ENCODE results near the gene CRIM1.

The CRIM1 gene

GRCh38 chr2:36500072-36500471 is 144.5 kb downstream of the CRIM1 start:
- FAIRE-seq: no peak
- DNase-seq (ENCODE audit: insufficient read length, low spot score): no peak

- DNase-seq (ENCODE audit: insufficient read length, low spot score): no peak
- no peak for FAIRE-seq
Observed at GRCh38 chr2:36502081-36502480, 146.5 kb downstream of the CRIM1 start.

DNA sequence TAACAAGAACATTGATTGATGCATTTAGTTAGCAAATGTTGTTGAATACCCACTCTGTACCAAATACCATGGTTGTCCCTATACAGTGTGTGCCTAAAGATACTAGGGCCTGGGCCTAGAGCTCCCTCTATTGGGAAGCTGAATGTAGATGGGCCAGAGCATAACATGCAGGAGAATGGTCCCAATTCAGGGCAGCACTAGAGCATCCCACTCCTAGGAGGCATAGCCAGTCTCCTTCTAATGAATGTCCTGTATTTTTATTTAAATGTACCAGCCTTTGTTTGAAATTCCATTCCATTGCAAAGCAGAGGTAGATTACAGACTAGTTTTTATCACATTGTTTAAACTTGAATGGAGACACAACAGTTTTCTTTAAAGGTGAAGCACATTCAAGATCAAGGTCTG is 151.8 kb downstream of the CRIM1 start:
- peak; percentile 69 for FAIRE-seq

GRCh38 chr2:36509075-36509474 is 153.5 kb downstream of the CRIM1 start:
- DNase-seq (ENCODE audit: insufficient read length, low spot score) (no peak), FAIRE-seq (no peak)

More for the DNA sequence above, 151.8 kb downstream of the CRIM1 start:
- peak; percentile 21 for DNase-seq (ENCODE audit: insufficient read length, low spot score)

DNA sequence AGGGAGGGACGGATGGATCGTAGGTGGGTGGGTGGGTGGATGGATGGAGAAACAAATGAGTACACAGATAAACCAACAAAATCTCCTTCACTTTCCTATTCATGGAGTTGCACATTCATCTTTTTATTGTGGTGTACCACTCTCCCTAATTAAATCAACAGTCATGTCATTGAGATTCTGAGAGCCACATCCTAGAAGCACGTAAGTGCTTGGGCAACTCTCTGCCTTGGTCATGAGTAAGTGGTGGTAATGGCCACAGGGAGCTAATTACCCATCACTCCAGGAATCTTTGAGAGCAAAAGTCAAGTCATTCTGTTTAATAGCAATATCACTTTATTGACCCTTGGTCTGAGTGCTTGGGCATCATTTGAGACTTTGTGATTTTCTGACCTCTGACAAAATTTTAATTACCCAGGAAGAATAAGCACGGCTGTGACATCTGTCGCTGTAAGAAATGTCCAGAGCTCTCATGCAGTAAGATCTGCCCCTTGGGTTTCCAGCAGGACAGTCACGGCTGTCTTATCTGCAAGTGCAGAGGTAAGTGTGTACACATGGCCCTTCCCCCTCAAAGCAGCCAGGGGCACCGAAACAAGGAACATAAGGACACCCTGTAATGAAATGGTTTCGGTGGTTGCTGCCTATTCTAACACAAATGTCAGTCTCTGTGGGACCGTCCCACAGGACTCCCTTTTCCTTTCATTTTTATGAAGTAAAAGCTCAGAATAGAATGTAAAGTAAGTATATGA is 156.5 kb downstream of the CRIM1 start:
- FAIRE-seq (no peak), DNase-seq (ENCODE audit: insufficient read length, low spot score) (peak; percentile 12)

GRCh38 chr2:36512705-36513104 is 157.1 kb downstream of the CRIM1 start:
- FAIRE-seq: no peak
- no peak for DNase-seq (ENCODE audit: insufficient read length, low spot score)

DNA sequence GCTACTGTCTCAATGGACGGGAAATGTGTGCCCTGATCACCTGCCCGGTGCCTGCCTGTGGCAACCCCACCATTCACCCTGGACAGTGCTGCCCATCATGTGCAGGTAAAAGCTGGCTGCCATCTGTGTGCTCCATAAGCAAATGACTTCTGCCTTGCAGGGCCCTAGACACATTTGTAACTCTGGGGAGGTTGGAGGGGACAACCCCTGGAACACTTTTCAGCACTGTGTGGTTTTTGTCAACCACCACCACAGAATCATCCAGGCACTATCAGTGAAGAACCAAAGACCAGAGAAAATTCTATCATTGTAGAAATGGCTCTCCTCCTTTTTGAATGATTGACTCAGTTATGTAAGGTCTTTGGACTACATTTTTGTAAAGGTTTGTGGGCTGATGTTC is 158.1 kb downstream of the CRIM1 start:
- FAIRE-seq: no peak
- DNase-seq (ENCODE audit: insufficient read length, low spot score): no peak

DNA sequence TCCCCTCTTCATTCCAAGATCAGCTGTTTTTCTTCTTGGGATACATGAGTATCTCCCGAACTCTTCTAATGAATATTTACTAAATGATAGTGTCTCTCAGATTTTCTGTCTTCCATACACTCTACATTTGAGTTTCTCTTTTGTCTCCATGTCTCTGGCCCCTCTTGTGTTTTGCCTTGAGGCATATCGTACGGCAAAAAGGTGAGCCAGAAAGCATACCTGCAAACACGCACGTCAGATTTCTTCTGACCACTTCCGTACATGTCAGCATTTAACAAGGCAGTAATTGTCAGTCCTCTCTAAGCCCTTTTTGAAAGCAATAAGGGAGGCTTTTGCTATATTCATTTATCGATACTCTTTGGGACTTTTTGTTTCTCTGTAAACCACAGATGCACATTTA is 160.0 kb downstream of the CRIM1 start:
- DNase-seq (ENCODE audit: insufficient read length, low spot score): no peak
- FAIRE-seq: no peak

DNA sequence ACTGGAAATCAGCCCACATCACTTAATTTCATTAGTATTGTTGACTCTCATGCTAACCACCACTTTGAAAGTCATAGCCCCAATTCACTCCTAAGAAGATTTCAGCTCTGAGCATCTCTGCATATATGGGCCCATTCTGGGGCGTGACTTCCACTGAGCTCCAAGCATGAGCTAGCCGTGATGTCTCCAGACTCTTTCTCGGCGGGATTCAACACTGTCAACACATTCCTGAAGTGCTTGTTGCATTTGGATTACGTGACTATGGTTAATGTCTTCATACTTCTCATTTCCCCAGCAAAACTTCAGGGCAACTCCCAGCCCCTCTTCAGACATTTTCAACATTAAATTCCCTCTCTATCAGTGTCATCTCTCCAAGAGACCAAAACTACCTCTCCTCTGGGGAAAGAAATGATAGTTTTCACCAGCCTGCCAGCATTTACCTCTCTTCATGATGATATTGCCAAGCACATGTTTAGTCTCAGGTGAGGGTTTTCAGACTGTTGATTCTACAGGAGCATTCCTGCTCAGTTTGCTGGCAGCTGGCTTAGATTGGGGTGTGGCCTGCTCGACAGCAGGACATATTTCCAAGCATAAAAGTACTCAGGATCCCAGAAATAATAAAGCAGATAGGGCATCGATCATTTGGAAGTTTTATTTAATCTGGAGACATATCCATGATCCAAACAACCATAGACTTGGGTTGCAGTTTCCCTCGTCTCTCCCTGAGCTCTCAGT is 160.7 kb downstream of the CRIM1 start:
- DNase-seq (ENCODE audit: insufficient read length, low spot score) (no peak), FAIRE-seq (no peak)

DNA sequence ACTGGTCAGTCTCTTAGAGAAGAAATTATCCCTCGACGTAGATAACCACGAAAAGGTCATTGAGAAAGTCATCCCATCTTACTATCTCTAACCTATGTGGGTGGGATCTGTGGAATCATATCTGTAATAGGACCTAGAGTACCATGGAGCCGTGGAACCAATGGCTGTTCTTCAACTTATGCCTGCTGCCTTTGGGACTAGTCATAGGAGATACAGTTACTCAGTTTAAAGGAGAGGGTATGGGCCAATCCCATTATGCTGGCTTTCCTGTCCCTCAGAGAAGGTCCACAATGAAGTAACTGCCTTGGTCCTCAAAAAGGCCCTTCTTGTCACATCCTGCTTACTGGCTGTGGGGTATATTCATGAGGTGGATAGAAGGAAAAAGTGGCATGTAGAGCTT is 164.9 kb downstream of the CRIM1 start:
- no peak for DNase-seq (ENCODE audit: insufficient read length, low spot score)
- no peak for FAIRE-seq

DNA sequence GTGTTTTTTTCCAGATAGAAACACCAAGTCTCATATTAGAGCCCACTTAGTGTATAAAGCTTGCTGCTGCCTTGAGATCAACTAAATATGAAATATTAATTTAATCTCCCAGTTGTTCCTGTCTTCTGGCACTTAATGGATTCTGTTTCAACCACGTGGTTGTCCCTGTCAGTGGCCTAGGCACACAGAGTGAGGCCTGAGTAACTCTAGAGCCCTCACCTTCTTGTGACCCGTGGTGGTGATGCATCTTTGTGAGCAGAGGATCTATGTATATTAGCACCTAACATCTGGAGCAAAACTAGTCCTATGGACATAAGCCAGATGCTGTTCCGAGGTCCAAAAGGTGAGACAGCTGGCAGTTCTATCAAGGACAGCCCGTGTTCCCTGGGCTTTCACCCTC is 167.6 kb downstream of the CRIM1 start:
- FAIRE-seq (no peak), DNase-seq (ENCODE audit: insufficient read length, low spot score) (no peak)

GRCh38 chr2:36525245-36525644 is 169.7 kb downstream of the CRIM1 start:
- FAIRE-seq: no peak
- DNase-seq (ENCODE audit: insufficient read length, low spot score): no peak

- FAIRE-seq: no peak
- no peak for DNase-seq (ENCODE audit: insufficient read length, low spot score)
Observed at GRCh38 chr2:36526226-36526625, 170.6 kb downstream of the CRIM1 start.

DNA sequence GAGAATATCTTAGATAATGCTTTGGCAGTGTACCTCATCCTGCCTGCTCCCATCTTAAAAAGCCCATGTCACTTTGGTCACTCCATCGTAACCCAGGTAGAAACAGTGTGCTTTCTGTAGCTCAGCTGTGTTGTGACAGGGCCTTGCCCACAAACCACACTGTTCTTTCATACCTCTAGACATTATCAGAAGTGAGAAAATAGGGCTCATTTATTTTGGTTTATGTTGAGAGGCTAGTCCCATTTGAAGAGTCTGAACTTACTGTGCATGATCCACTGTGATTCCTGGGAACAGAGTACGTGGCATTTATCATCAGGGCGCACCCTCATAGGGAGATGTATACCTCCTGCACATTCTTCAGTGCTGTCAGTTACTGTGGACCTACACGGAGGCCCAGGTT is 172.7 kb downstream of the CRIM1 start:
- FAIRE-seq (peak; percentile 64), DNase-seq (ENCODE audit: insufficient read length, low spot score) (no peak)

DNA sequence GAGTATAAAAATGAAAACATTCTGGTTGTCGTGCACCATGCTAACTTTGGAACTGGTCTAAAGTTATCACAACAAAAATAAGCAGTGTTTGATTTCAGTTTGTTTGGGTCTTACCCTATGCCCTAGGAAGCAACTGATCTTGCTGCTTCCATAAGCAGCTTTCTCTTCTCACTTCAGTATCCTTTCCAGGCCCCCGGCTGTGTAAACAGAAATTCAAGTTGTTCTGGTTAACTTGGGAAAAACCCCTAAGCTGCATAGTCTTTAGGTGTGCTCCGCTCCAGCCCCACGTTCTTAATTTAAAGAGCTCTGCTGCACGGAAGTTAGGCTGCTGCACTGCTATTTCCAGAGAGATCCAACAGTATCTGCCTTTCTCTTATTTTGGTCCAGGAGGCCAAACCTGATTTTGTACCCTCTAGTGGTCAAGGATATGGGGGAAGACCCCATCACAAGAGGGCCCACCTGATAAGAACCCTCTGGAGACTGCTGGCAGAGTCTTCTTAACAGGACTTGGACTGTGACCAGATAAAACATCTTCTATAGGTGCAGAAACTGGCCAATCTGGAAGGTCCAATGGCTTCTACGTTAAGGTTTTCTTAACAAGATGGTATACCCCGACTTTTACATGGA is 173.3 kb downstream of the CRIM1 start:
- FAIRE-seq (no peak), DNase-seq (ENCODE audit: insufficient read length, low spot score) (no peak)

DNA sequence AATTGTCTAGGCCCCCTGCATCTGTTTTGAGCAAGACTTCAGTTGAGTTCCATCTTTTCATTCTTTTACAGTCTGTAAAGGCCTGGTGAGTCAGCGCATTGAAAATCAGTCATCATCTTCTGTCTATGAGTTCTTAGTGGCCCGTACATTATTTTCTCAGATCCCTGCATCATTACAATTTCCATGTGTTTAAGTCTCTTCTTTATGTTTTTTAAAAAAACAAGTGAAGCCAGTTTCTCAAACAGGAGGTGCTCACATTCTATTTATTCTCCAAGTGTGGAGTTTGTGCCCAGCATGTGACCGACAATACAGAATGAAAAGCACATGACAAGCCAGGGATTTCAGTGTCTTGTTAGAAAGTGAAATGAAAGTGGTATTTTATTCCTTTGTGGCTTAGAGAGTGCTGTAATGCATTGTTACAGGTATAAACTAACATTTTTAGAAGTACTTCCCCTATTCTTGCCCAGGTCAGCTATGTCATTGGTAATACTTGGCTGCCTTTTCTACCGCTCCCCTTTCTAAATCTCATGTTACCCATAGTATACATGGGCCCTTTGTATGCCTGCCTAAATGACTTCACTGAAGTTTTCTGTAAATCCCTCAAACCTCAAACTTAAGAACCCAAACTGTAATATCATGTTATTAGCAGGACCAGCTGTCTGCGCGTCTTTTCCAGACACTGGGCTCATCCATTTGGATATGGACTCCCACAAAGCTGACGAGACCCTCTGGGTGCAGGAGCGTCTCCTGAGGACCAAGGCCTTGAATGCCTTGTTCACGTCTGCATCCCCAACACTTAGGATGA is 174.8 kb downstream of the CRIM1 start:
- peak; percentile 61 for FAIRE-seq
- peak; percentile 8 for DNase-seq (ENCODE audit: insufficient read length, low spot score)

GRCh38 chr2:36530983-36531354 is 175.4 kb downstream of the CRIM1 start:
- peak; percentile 35 for FAIRE-seq
- no peak for DNase-seq (ENCODE audit: insufficient read length, low spot score)

- FAIRE-seq: no peak
- no peak for DNase-seq (ENCODE audit: insufficient read length, low spot score)
Observed at GRCh38 chr2:36534275-36534799, 178.8 kb downstream of the CRIM1 start.

DNA sequence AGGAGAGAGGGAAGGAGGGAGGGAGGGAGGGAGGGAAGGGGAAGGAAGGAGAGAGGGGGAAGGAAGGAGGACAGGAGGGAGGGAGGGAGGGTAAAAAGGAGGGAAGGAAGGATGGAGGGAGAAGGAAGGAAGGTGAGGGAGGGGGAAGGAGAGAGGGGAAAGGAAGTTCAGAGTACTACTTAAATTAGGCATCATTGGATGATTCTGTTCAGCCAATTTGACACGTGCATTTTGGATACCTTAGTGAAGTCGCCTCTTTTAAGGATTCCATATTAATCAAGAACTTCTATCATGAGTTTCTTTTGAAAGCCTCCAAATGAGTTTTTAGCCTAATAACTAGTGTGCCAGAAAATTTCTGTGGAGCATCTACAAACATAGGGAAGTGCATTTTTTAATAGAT is 179.5 kb downstream of the CRIM1 start:
- no peak for DNase-seq (ENCODE audit: insufficient read length, low spot score)
- FAIRE-seq: no peak

DNA sequence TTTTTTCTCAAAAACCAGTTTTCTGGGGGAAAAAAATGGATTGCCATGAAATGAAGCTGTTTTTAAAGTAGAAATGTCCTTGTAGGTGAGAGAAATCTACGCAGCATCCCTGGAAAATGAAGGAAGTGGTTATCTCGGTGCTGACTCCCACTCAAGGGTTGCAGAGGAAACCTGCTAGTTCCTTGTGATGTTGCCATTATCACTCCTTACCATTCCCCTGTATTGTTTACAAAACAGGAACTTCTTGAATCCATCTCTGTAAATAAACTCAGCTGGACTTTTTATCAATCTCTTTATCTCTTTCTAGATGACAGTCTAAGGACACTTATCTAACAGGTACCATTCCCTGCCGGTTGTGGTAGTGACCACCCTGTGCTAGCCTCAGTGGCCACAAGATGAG is 181.2 kb downstream of the CRIM1 start:
- DNase-seq (ENCODE audit: insufficient read length, low spot score): no peak
- FAIRE-seq: no peak

- FAIRE-seq (no peak), DNase-seq (ENCODE audit: insufficient read length, low spot score) (no peak)
Observed at GRCh38 chr2:36538335-36538734, 182.8 kb downstream of the CRIM1 start.
